SU-DHL-6 (cell line): ENCODE measurements around the gene PARP3.
"Not testable (repeated sequence)": the region's sequence is repeated elsewhere in the genome, so short reads cannot be mapped to it uniquely, and the experiment has no call there.

Experiments used
- H2AFZ ChIP-seq: fragments of 200-600 bp; sonication (generic); 2 replicates; pipeline ENCODE4 v1.6.1; 2014; ENCODE audit warnings: low read depth, mild to moderate bottlenecking, moderate library complexity, mixed read lengths, antibody characterized with exemption, low read length; ENCODE audit not compliant: severe bottlenecking
- H3F3A ChIP-seq: fragments of 200-600 bp; shearing (Covaris generic); 2 replicates; pipeline ENCODE4 v1.6.0; 2016; ENCODE audit warnings: antibody characterized with exemption, mild to moderate bottlenecking; ENCODE audit not compliant: insufficient read depth
- H3K27ac ChIP-seq: fragments of 200-600 bp; sonication (generic); 2 replicates; pipeline ENCODE4 v1.5.1; 2016; ENCODE audit warnings: low read depth, mild to moderate bottlenecking, low read length, moderate library complexity, mixed read lengths
- H3K27me3 ChIP-seq: fragments of 200-600 bp; sonication (generic), shearing (Covaris generic); 2 replicates; pipeline ENCODE4 v1.6.0; 2014; ENCODE audit warnings: mild to moderate bottlenecking, low read length
- H3K36me3 ChIP-seq: fragments of 200-600 bp; sonication (generic); 2 replicates; pipeline ENCODE4 v1.6.1; 2014; ENCODE audit warnings: mild to moderate bottlenecking, low read length, mixed read lengths
- H3K4me2 ChIP-seq: fragments of 300-600, 200-600 bp; shearing (Covaris generic), sonication (generic); 2 replicates; pipeline ENCODE4 v1.6.0; 2014; ENCODE audit warnings: low read length, low read depth, mild to moderate bottlenecking; ENCODE audit not compliant: poor library complexity, severe bottlenecking
- H3K4me3 ChIP-seq: fragments of 200-600 bp; sonication (generic); 2 replicates; pipeline ENCODE4 v1.5.1; 2014; ENCODE audit warnings: antibody characterized with exemption, low read length, mild to moderate bottlenecking, mixed read lengths; ENCODE audit not compliant: insufficient read depth, poor library complexity, severe bottlenecking
- H3K79me2 ChIP-seq: fragments of 200-600 bp; sonication (generic); 2 replicates; pipeline ENCODE4 v1.6.1; 2014; ENCODE audit warnings: mild to moderate bottlenecking, low read length, moderate library complexity; ENCODE audit not compliant: insufficient read depth
- H3K9ac ChIP-seq: fragments of 200-600 bp; sonication (generic); 2 replicates; pipeline ENCODE4 v1.7.0; 2014; ENCODE audit warnings: mild to moderate bottlenecking, low read length
- H3K9me2 ChIP-seq: fragments of 200-600 bp; sonication (generic); replicated peaks from 2 replicates; pipeline ENCODE4 v1.6.1; 2014; ENCODE audit warnings: low read length; ENCODE audit not compliant: insufficient read depth
- H3K9me3 ChIP-seq: fragments of 200-600 bp; sonication (generic); 2 replicates; pipeline ENCODE4 v1.6.1; 2014; ENCODE audit warnings: low read length, mixed read lengths; ENCODE audit not compliant: insufficient read depth
- H4K20me1 ChIP-seq: fragments of 200-600 bp; sonication (generic); 2 replicates; pipeline ENCODE4 v1.6.1; 2014; ENCODE audit warnings: low read depth, mild to moderate bottlenecking, antibody characterized with exemption, low read length, moderate library complexity, mixed read lengths
- CTCF ChIP-seq: fragments of 200-600 bp; sonication (generic); IDR thresholded peaks from one replicate; pipeline ENCODE4 v1.5.1; 2017; ENCODE audit warnings: antibody characterized with exemption, mild to moderate bottlenecking, low read length, moderate library complexity; ENCODE audit not compliant: insufficient read depth, poor library complexity, severe bottlenecking
- EZH2phosphoT487 ChIP-seq: fragments of 200-600 bp; sonication (generic), shearing (Covaris generic); conservative IDR thresholded peaks from 2 replicates; pipeline ENCODE4 v1.6.1; 2018; ENCODE audit warnings: mild to moderate bottlenecking, antibody characterized with exemption, low read length, moderate library complexity, mixed read lengths

PARP3 gene

GRCh38 chr3:51986010-51986947 is 44.1 kb downstream of the PARP3 start:
- no peak overlapping the region for H3K4me2 ChIP-seq
- H3K9me3 ChIP-seq: no peaks in the 10 kb centered on the region
- H3F3A ChIP-seq: peaks cover 19% of the 10 kb centered on the region
- H4K20me1 ChIP-seq: no peaks in the 10 kb centered on the region
- no peak for TF ChIP-seq CTCF
- TF ChIP-seq EZH2phosphoT487: no peak
- no peaks in the 10 kb centered on the region for H3K9me2 ChIP-seq
- H3K36me3 ChIP-seq: no peaks in the 10 kb centered on the region
- H3K4me3 ChIP-seq: no peak overlapping the region
- no peak overlapping the region for H2AFZ ChIP-seq
- no peaks in the 10 kb centered on the region for H3K27me3 ChIP-seq
- H3K79me2 ChIP-seq: peaks cover 1% of the 10 kb centered on the region; the same call in 1 of the 2 replicates
- no peak overlapping the region for H3K9ac ChIP-seq
- H3K27ac ChIP-seq: no peak overlapping the region

GRCh38 chr3:51987568-51987967 is 45.4 kb downstream of the PARP3 start:
- H3K4me2 ChIP-seq: no peak overlapping the region
- H3K27me3 ChIP-seq: no peaks in the 10 kb centered on the region
- H3K4me3 ChIP-seq: no peak overlapping the region
- H3K9me2 ChIP-seq: no peaks in the 10 kb centered on the region
- peaks cover 26% of the 10 kb centered on the region for H3F3A ChIP-seq
- H3K27ac ChIP-seq: no peak overlapping the region
- no peak overlapping the region for H3K9ac ChIP-seq
- H2AFZ ChIP-seq: no peak overlapping the region
- TF ChIP-seq CTCF (no peak), EZH2phosphoT487 (no peak)
- H3K79me2 ChIP-seq: no peaks in the 10 kb centered on the region
- H3K36me3 ChIP-seq: 0 out of 2 replicates have a peak, but pooled peaks cover 4% of the 10 kb centered on the region
- no peaks in the 10 kb centered on the region for H4K20me1 ChIP-seq
- no peaks in the 10 kb centered on the region for H3K9me3 ChIP-seq

- Histone ChIP-seq H3K36me3 (peaks cover 8% of the 10 kb centered on the region; the same call in 1 of the 2 replicates), H3K4me2 (no peak overlapping the region), H3K79me2 (0 out of 2 replicates have a peak, but pooled peaks cover 3% of the 10 kb centered on the region), H2AFZ (no peak overlapping the region), H4K20me1 (no peaks in the 10 kb centered on the region), H3F3A (peaks cover 23% of the 10 kb centered on the region), H3K9me2 (no peaks in the 10 kb centered on the region), H3K4me3 (no peak overlapping the region), H3K9me3 (no peaks in the 10 kb centered on the region), H3K27me3 (no peaks in the 10 kb centered on the region), H3K9ac (no peak overlapping the region), H3K27ac (no peak overlapping the region)
- TF ChIP-seq CTCF (no peak), EZH2phosphoT487 (no peak)
Measured at GRCh38 chr3:51988286-51989146, 46.4 kb downstream of the PARP3 start.

GRCh38 chr3:51990501-51990971 is 48.4 kb downstream of the PARP3 start:
- H3F3A ChIP-seq: peaks cover 25% of the 10 kb centered on the region
- peaks cover 21% of the 10 kb centered on the region for H3K36me3 ChIP-seq
- H3K79me2 ChIP-seq: peaks cover 19% of the 10 kb centered on the region
- H3K27ac ChIP-seq, H3K9me2 ChIP-seq, H3K4me3 ChIP-seq, H3K4me2 ChIP-seq, H2AFZ ChIP-seq, H3K9me3 ChIP-seq, H3K27me3 ChIP-seq, H3K9ac ChIP-seq, H4K20me1 ChIP-seq: not testable (repeated sequence)
